ENCODE measurements around the gene CFAP20DC. TPM values are rescaled to one million over a fixed set of nuclear protein-coding genes. Genes with fewer than 3 reads are reported as not detected.

The CFAP20DC gene
- polyA plus RNA-seq, 4 donors, result 0.28 to 0.65 TPM; not detected in 2

DNA sequence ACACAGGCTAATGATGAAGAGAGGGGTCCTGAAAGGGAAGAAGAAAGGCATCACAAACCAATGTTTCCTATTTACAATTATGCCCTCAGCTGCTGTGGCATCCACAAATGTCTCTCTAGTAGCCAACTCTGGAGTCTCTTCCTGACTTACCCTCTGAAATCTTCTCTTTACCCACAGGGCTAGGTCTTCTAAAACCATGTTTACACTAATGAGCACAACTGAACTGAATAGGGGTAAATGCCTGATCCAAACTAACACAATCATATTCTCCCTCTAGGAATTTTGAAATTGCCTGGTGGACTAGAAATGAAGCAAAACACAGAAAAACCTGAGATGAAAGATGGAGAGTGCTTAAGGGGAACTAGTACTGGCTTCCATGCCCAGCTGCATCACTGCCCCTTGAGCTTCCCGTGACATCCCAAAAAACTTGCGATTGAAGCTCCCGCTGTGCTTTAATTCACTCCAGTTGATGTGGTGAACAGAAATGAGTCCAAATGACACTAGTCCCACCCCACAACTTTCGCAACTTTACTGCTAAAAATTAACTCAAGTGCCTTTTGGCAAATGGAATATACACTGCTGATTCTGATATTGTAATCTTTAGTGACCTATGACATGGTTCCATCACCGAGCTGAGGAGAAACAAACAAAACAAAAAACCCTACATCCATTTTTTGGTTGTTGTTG, 32.8 kb downstream of the CFAP20DC start:
- Histone ChIP-seq H3K27me3 (ENCODE audit: control insufficient read depth in 3 of 3, insufficient read depth in 3 of 3, low read length in 3 of 3) (no peaks in the 10 kb centered on the region), H3K4me3 (ENCODE audit: low read depth in 1 of 3, low read length in 3 of 3) (no peak overlapping the region), H3K4me1 (ENCODE audit: control insufficient read depth in 3 of 3, insufficient read depth in 2 of 3, low read depth in 1 of 3, low read length in 2 of 3) (no peaks in the 10 kb centered on the region), H3K36me3 (ENCODE audit: control insufficient read depth in 3 of 3, insufficient read depth in 2 of 3, low read depth in 1 of 3, low read length in 3 of 3) (no peaks in the 10 kb centered on the region), H3K27ac (ENCODE audit: low read depth in 1 of 3, low read length in 2 of 3) (no peak overlapping the region), H3K9me3 (ENCODE audit: control insufficient read depth in 2 of 2, insufficient read depth in 1 of 2, low read depth in 1 of 2, low read length in 1 of 2) (no peaks in the 10 kb centered on the region)
- DNase-seq (no peak), FAIRE-seq (no peak)
- 47 to 58% (median 56%) methylated on average over 5 of the region's 5 CpGs for WGBS, 3 donors

DNA sequence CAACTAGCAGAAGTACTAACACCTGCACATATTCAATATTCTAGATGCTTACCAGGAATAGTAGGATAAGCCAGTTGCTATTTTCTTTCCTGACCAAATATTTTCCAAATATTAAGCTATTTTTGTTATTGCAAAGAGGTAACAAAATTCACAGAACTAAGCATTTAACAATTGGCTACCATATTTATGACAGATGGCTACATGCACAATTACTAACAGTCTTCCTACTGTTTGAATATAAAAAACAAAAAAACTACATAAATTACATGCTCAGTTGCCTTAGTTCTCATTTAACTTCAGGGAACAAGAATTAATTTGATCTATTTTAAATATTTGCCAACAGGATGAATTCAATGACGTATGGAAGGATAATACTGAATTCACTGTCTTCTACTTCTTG, 36.2 kb downstream of the CFAP20DC start:
- H3K9me3 ChIP-seq (ENCODE audit: control insufficient read depth in 2 of 2, insufficient read depth in 1 of 2, low read depth in 1 of 2, low read length in 1 of 2), result no peaks in the 10 kb centered on the region
- H3K4me3 ChIP-seq (ENCODE audit: low read depth in 1 of 3, low read length in 3 of 3), result no peak overlapping the region
- no peak for DNase-seq
- no peaks in the 10 kb centered on the region for H3K4me1 ChIP-seq (ENCODE audit: control insufficient read depth in 3 of 3, insufficient read depth in 2 of 3, low read depth in 1 of 3, low read length in 2 of 3)
- H3K27me3 ChIP-seq (ENCODE audit: control insufficient read depth in 3 of 3, insufficient read depth in 3 of 3, low read length in 3 of 3), result no peaks in the 10 kb centered on the region
- no peak for FAIRE-seq
- H3K36me3 ChIP-seq (ENCODE audit: control insufficient read depth in 3 of 3, insufficient read depth in 2 of 3, low read depth in 1 of 3, low read length in 3 of 3), result no peaks in the 10 kb centered on the region
- H3K27ac ChIP-seq (ENCODE audit: low read depth in 1 of 3, low read length in 2 of 3), result no peak overlapping the region
- 69 to 77% (median 70%) methylated on average over 1 of the region's 1 CpG for WGBS, 3 donors

DNA sequence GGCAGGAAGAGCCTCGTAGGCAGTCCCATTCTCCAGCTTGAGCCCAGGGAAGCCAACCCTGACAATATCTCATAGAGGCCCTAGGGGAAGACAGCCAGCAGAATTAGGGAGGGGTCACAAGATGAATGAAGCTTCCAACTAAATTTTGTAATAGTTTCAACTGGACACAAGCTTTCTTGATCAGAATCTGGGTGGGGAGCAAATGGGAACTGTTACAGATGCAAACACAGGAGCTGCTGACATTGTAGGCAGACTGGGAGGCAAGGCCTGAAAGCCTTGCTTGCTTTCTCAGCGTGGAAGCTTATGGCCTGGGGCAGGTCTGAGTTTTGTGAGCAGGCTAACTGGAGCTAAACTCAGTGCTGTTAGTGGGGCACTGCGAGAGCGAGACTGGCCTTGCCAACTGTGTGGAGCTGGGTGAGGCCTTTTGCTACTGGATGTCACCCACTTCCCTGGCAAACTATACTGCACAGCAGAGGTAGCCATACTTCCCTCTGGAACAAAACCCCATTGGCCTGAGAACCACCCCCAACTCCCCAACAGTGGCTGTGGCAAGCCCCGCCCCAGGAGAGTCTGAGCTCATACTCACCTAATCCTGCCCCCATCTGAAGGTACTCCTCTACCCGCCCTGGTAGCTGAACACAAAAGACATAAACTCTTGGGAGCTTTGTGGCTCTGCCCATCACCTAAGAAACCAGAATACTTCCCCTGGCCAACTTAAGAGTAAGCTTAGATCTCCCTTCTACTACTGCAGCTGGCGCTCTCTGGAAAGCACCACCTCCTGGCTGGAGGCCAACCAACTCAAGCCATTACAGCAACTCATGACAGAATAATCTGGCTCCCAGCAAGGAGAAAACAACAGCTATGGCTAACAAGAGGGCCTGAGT, 42.9 kb downstream of the CFAP20DC start:
- Histone ChIP-seq H3K27me3 (ENCODE audit: control insufficient read depth in 3 of 3, insufficient read depth in 3 of 3, low read length in 3 of 3) (no peaks in the 10 kb centered on the region), H3K4me1 (ENCODE audit: control insufficient read depth in 3 of 3, insufficient read depth in 2 of 3, low read depth in 1 of 3, low read length in 2 of 3) (no peaks in the 10 kb centered on the region), H3K27ac (ENCODE audit: low read depth in 1 of 3, low read length in 2 of 3) (no peak overlapping the region), H3K9me3 (ENCODE audit: control insufficient read depth in 2 of 2, insufficient read depth in 1 of 2, low read depth in 1 of 2, low read length in 1 of 2) (no peaks in the 10 kb centered on the region), H3K36me3 (ENCODE audit: control insufficient read depth in 3 of 3, insufficient read depth in 2 of 3, low read depth in 1 of 3, low read length in 3 of 3) (no peaks in the 10 kb centered on the region), H3K4me3 (ENCODE audit: low read depth in 1 of 3, low read length in 3 of 3) (no peak overlapping the region)
- no peak for DNase-seq
- WGBS, 3 donors, result 72 to 82% (median 75%) methylated on average over 7 of the region's 7 CpGs
- no peak for FAIRE-seq

DNA sequence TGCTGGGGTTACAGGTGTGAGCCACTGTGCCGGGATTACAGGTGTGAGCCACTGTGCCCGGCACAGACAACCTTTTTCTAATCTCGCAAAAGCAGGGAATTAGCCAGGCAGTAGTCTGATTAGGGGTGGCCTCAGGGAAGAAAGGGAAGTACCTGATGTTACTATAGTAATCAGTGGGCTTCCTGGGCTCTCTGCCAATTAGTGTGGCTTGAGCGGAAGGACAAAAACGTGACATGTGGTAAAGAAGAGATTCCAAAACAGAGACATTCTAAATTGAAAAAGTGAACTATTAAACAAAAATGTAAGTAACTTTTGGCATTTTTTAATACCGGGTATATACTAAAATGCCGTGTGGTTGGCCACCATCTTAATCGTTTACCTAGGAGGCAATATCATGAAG, 48.1 kb downstream of the CFAP20DC start:
- H3K36me3 ChIP-seq (ENCODE audit: control insufficient read depth in 3 of 3, insufficient read depth in 2 of 3, low read depth in 1 of 3, low read length in 3 of 3), result no peaks in the 10 kb centered on the region
- no peaks in the 10 kb centered on the region for H3K4me1 ChIP-seq (ENCODE audit: control insufficient read depth in 3 of 3, insufficient read depth in 2 of 3, low read depth in 1 of 3, low read length in 2 of 3)
- no peaks in the 10 kb centered on the region for H3K9me3 ChIP-seq (ENCODE audit: control insufficient read depth in 2 of 2, insufficient read depth in 1 of 2, low read depth in 1 of 2, low read length in 1 of 2)
- no peak for FAIRE-seq
- no peaks in the 10 kb centered on the region for H3K27me3 ChIP-seq (ENCODE audit: control insufficient read depth in 3 of 3, insufficient read depth in 3 of 3, low read length in 3 of 3)
- WGBS, 3 donors, result 55 to 70% (median 65%) methylated on average over 8 of the region's 8 CpGs
- H3K27ac ChIP-seq (ENCODE audit: low read depth in 1 of 3, low read length in 2 of 3), result no peak overlapping the region
- no peak overlapping the region for H3K4me3 ChIP-seq (ENCODE audit: low read depth in 1 of 3, low read length in 3 of 3)
- no peak for DNase-seq

DNA sequence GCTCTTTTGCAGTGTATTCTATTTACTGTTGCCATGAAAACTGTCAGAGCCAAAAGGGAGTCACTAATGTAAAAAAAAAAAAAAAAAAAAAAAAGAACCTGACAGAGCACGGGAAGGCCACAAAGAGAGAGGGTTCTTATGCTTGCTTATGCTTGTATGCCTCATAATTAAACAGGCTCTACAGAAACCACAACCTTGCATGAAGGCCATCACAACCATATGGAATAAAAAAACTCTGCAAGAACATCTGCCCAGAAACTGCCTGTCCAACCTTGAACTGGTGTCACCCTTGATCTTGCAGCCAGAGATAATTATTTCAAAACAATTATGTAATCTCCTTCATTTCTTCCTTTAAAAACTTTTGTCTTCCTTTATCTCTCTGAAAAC, 50.1 kb downstream of the CFAP20DC start:
- FAIRE-seq (no peak), DNase-seq (no peak)
- no peaks in the 10 kb centered on the region for H3K4me1 ChIP-seq (ENCODE audit: control insufficient read depth in 3 of 3, insufficient read depth in 2 of 3, low read depth in 1 of 3, low read length in 2 of 3)
- H3K9me3 ChIP-seq (ENCODE audit: control insufficient read depth in 2 of 2, insufficient read depth in 1 of 2, low read depth in 1 of 2, low read length in 1 of 2), result no peaks in the 10 kb centered on the region
- no peaks in the 10 kb centered on the region for H3K27me3 ChIP-seq (ENCODE audit: control insufficient read depth in 3 of 3, insufficient read depth in 3 of 3, low read length in 3 of 3)
- H3K27ac ChIP-seq (ENCODE audit: low read depth in 1 of 3, low read length in 2 of 3), result no peak overlapping the region
- H3K4me3 ChIP-seq (ENCODE audit: low read depth in 1 of 3, low read length in 3 of 3), result no peak overlapping the region
- WGBS, 3 donors, result 52 to 79% (median 75%) methylated on average over 1 of the region's 1 CpG
- no peaks in the 10 kb centered on the region for H3K36me3 ChIP-seq (ENCODE audit: control insufficient read depth in 3 of 3, insufficient read depth in 2 of 3, low read depth in 1 of 3, low read length in 3 of 3)

DNA sequence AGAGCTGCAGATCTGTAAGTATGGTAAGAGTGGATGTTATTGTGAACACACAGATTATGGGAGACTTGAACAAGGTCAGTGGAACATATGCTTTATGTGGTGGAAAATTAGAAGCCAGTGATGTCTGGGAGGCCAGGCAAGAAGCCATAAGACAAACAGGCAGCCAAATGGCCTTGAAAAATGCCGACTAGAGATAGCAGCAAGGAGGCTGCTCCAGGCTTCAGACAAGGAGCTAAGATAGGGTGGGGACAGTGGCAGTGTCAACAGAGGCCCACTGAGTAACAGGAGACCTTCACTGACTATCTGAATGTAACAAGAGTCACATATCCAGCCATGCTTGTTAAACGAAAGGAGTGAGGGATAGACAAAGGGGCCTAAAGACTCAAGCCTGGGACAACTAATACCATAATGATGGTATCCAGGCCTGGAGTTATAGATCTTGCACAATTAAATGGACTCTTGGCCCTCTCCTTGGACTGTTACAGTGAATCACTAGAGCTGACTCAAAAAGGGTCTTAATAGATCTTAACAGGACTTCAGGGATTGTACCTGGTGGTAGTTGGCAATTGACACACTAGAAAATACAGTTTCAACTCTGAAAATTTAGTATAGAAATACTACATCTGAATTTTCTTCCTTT, 50.6 kb downstream of the CFAP20DC start:
- FAIRE-seq (no peak), DNase-seq (no peak)
- Histone ChIP-seq H3K4me3 (ENCODE audit: low read depth in 1 of 3, low read length in 3 of 3) (no peak overlapping the region), H3K27me3 (ENCODE audit: control insufficient read depth in 3 of 3, insufficient read depth in 3 of 3, low read length in 3 of 3) (no peaks in the 10 kb centered on the region), H3K9me3 (ENCODE audit: control insufficient read depth in 2 of 2, insufficient read depth in 1 of 2, low read depth in 1 of 2, low read length in 1 of 2) (no peaks in the 10 kb centered on the region), H3K27ac (ENCODE audit: low read depth in 1 of 3, low read length in 2 of 3) (no peak overlapping the region), H3K4me1 (ENCODE audit: control insufficient read depth in 3 of 3, insufficient read depth in 2 of 3, low read depth in 1 of 3, low read length in 2 of 3) (no peaks in the 10 kb centered on the region), H3K36me3 (ENCODE audit: control insufficient read depth in 3 of 3, insufficient read depth in 2 of 3, low read depth in 1 of 3, low read length in 3 of 3) (no peaks in the 10 kb centered on the region)
- WGBS, 3 donors, result 46 to 64% (median 60%) methylated on average over 2 of the region's 2 CpGs

DNA sequence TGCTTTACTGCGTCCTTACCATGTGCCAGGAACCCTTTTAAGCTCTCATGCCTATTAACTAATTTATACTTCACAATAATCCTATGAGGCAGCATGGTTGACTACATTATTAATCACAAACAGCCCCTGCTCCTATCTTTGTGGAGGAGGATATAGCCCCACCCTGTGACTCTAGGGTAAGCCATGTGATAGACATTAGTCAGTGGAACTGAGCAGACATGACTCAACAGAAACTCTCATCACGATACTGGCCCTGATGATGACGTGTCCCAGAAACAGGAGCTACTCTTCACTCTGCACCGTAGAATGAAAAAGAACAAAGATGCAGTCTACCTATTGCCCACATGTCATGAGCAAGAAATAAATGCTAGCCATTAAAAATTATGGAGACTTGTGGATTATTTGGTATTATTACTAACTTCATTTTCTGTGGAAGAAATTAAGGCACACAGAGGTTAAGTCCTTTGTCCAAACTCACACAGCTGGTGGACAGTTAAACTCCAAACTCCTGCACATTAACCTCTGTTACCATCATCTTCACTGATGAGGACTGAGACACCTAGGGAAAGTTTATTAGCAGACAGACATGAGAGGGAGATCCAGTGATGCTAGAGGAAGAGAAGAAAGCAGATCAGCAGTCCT, 51.2 kb downstream of the CFAP20DC start:
- Histone ChIP-seq H3K36me3 (ENCODE audit: control insufficient read depth in 3 of 3, insufficient read depth in 2 of 3, low read depth in 1 of 3, low read length in 3 of 3) (no peaks in the 10 kb centered on the region), H3K27ac (ENCODE audit: low read depth in 1 of 3, low read length in 2 of 3) (no peak overlapping the region), H3K4me1 (ENCODE audit: control insufficient read depth in 3 of 3, insufficient read depth in 2 of 3, low read depth in 1 of 3, low read length in 2 of 3) (no peaks in the 10 kb centered on the region), H3K27me3 (ENCODE audit: control insufficient read depth in 3 of 3, insufficient read depth in 3 of 3, low read length in 3 of 3) (no peaks in the 10 kb centered on the region), H3K9me3 (ENCODE audit: control insufficient read depth in 2 of 2, insufficient read depth in 1 of 2, low read depth in 1 of 2, low read length in 1 of 2) (no peaks in the 10 kb centered on the region), H3K4me3 (ENCODE audit: low read depth in 1 of 3, low read length in 3 of 3) (no peak overlapping the region)
- FAIRE-seq (no peak), DNase-seq (no peak)
- 64 to 88% (median 72%) methylated on average over 4 of the region's 4 CpGs for WGBS, 3 donors

DNA sequence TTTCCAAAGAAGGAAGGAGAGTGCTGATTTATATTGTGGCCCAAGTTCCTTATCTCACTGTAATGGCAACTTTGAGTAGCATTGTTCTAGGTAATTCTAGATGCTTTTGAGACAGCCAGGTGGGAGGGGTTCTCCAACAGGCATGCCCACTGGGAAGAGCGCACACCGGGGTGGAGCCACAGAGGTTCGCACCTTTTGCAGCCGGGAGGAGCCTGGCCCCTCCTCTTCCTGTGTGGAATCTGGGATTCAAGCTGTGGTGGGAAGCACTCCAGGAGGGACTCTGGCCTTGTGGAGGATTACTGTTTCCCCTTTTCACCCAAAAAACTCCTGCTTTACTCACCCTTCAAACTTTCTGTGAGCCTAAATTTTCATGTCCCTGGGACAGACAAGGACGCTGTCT, 53.1 kb downstream of the CFAP20DC start:
- Histone ChIP-seq H3K9me3 (ENCODE audit: control insufficient read depth in 2 of 2, insufficient read depth in 1 of 2, low read depth in 1 of 2, low read length in 1 of 2) (no peaks in the 10 kb centered on the region), H3K27ac (ENCODE audit: low read depth in 1 of 3, low read length in 2 of 3) (no peak overlapping the region), H3K4me1 (ENCODE audit: control insufficient read depth in 3 of 3, insufficient read depth in 2 of 3, low read depth in 1 of 3, low read length in 2 of 3) (no peaks in the 10 kb centered on the region), H3K36me3 (ENCODE audit: control insufficient read depth in 3 of 3, insufficient read depth in 2 of 3, low read depth in 1 of 3, low read length in 3 of 3) (no peaks in the 10 kb centered on the region), H3K27me3 (ENCODE audit: control insufficient read depth in 3 of 3, insufficient read depth in 3 of 3, low read length in 3 of 3) (no peaks in the 10 kb centered on the region), H3K4me3 (ENCODE audit: low read depth in 1 of 3, low read length in 3 of 3) (no peak overlapping the region)
- 85 to 94% (median 90%) methylated on average over 5 of the region's 5 CpGs for WGBS, 3 donors
- DNase-seq, result no peak
- FAIRE-seq, result no peak
